ENCODE measurements around the gene VSX1. TPM values are rescaled to one million over a fixed set of nuclear protein-coding genes. Genes with fewer than 3 reads are reported as not detected.

Gene VSX1
- polyA plus RNA-seq, 2 donors = not detected

DNA sequence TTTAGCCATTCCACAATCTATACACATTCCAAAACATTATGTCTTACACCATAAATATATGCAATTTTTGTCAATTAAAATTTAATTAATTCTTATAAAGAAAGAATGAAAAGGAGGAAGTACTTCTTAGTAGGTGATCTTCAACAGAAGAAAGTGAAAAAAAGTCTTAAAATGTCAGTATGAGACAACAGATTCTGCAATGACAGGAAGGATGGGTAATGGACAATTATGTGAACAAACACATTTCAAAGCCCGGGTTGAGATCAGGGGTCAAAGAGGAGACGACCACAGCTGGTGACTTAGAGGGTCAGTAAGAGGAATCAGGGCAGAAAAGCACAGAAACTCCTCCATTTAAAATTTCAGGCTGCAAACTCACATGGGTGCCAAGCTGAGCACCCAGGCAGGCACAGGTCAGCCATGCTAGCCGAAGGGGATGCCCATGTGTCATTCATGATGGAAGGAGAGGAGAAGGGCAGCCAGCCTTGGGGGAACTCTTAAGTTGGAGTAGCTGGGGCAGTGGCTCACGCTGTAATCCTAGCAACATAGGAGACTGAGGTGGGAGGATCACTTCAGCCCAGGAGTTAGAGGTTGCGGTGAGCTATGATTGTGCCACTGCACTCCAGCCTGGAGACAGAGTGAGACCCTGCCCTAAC, 11.0 kb downstream of the VSX1 start:
- WGBS, 2 donors = 59 to 62% methylated on average over 5 of the region's 5 CpGs
- H3K27me3 ChIP-seq (ENCODE audit: control insufficient read depth in 1 of 2, insufficient read depth in 2 of 2, low read length in 2 of 2) = peaks cover 0 to 4% of the 10 kb centered on the region in 2 donors

GRCh38 chr20:25067102-25067987, 14.6 kb downstream of the VSX1 start:
- Histone ChIP-seq H3K9me3 (ENCODE audit: control insufficient read depth in 2 of 2, insufficient read depth in 1 of 2, low read depth in 1 of 2, low read length in 1 of 2) (no peaks in the 10 kb centered on the region), H3K4me3 (ENCODE audit: low read depth in 1 of 2, low read length in 2 of 2) (no peak overlapping the region), H3K27ac (ENCODE audit: low read depth in 2 of 2, low read length in 1 of 2) (no peak overlapping the region), H3K27me3 (ENCODE audit: control insufficient read depth in 1 of 2, insufficient read depth in 2 of 2, low read length in 2 of 2) (peaks cover 0 to 3% of the 10 kb centered on the region in 2 donors), H3K36me3 (ENCODE audit: control insufficient read depth in 2 of 2, insufficient read depth in 2 of 2, low read length in 1 of 2) (no peaks in the 10 kb centered on the region), H3K4me1 (ENCODE audit: control insufficient read depth in 2 of 2, insufficient read depth in 2 of 2, low read length in 1 of 2) (no peaks in the 10 kb centered on the region)
- WGBS, 2 donors = 90 to 91% methylated on average over 18 of the region's 18 CpGs

More for the DNA sequence above, 11.0 kb downstream of the VSX1 start:
- H3K9me3 ChIP-seq (ENCODE audit: control insufficient read depth in 2 of 2, insufficient read depth in 1 of 2, low read depth in 1 of 2, low read length in 1 of 2) = no peaks in the 10 kb centered on the region
- no peaks in the 10 kb centered on the region for H3K36me3 ChIP-seq (ENCODE audit: control insufficient read depth in 2 of 2, insufficient read depth in 2 of 2, low read length in 1 of 2)
- H3K4me3 ChIP-seq (ENCODE audit: low read depth in 1 of 2, low read length in 2 of 2) = no peak overlapping the region
- H3K27ac ChIP-seq (ENCODE audit: low read depth in 2 of 2, low read length in 1 of 2) = no peak overlapping the region
- H3K4me1 ChIP-seq (ENCODE audit: control insufficient read depth in 2 of 2, insufficient read depth in 2 of 2, low read length in 1 of 2) = no peaks in the 10 kb centered on the region

DNA sequence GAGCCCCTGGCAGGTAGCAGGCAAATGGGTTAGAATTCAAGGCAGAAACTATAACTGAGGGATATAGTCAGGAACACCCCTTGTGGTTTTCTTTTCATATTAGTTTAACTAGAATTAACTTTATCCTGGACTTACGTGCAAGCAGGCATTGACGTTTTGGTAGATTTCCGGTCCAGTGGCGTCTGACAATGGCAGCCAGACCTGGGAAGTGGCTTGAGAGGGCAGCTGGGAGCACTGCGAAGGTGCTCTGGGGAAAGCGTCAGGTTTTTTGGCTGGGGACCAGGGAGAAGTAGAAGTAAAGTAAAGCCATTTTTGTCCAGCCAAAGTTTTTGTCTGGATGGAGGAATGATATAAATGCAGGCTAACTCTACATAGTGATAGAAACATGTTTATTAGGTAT, 15.6 kb downstream of the VSX1 start:
- no peaks in the 10 kb centered on the region for H3K4me1 ChIP-seq (ENCODE audit: control insufficient read depth in 2 of 2, insufficient read depth in 2 of 2, low read length in 1 of 2)
- no peaks in the 10 kb centered on the region for H3K27me3 ChIP-seq (ENCODE audit: control insufficient read depth in 1 of 2, insufficient read depth in 2 of 2, low read length in 2 of 2)
- H3K36me3 ChIP-seq (ENCODE audit: control insufficient read depth in 2 of 2, insufficient read depth in 2 of 2, low read length in 1 of 2) = no peaks in the 10 kb centered on the region
- no peaks in the 10 kb centered on the region for H3K9me3 ChIP-seq (ENCODE audit: control insufficient read depth in 2 of 2, insufficient read depth in 1 of 2, low read depth in 1 of 2, low read length in 1 of 2)
- no peak overlapping the region for H3K27ac ChIP-seq (ENCODE audit: low read depth in 2 of 2, low read length in 1 of 2)
- WGBS, 2 donors = 18 to 24% methylated on average over 6 of the region's 6 CpGs
- H3K4me3 ChIP-seq (ENCODE audit: low read depth in 1 of 2, low read length in 2 of 2) = no peak overlapping the region

DNA sequence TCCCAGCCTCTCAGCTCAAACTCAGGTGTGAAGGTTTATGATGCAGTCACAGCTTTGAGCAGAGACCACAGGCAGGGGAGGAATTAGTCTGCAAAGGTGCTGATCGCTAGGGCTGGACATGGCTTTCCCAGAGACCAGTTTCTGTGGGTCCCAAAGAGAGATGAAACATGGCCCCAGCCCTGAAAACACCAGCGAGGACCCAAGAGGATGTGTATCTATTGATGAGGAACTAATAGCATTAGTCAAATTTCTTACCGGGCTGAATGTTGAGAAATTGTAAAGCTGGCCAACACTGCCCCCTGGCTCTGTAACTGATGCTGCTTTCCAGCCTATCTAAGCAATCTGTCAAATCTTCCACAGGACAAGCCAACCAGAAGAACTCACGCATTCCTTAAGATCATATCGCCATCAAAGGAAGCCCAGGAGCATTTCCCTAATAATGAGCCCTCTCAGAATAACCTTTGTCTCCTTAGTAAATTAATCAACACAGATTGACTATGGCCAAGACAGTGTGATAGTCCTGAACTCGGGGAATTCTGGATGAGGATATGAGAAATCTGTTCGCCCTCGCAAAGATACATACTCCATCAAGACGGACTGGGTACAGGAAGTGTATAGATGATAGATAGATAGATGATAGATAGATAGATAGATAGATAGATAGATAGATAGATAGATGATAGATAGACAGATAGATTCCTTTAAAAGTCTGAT, 16.2 kb downstream of the VSX1 start:
- no peaks in the 10 kb centered on the region for H3K27me3 ChIP-seq (ENCODE audit: control insufficient read depth in 1 of 2, insufficient read depth in 2 of 2, low read length in 2 of 2)
- H3K36me3 ChIP-seq (ENCODE audit: control insufficient read depth in 2 of 2, insufficient read depth in 2 of 2, low read length in 1 of 2) = no peaks in the 10 kb centered on the region
- H3K27ac ChIP-seq (ENCODE audit: low read depth in 2 of 2, low read length in 1 of 2) = no peak overlapping the region
- no peaks in the 10 kb centered on the region for H3K4me1 ChIP-seq (ENCODE audit: control insufficient read depth in 2 of 2, insufficient read depth in 2 of 2, low read length in 1 of 2)
- H3K4me3 ChIP-seq (ENCODE audit: low read depth in 1 of 2, low read length in 2 of 2) = no peak overlapping the region
- no peaks in the 10 kb centered on the region for H3K9me3 ChIP-seq (ENCODE audit: control insufficient read depth in 2 of 2, insufficient read depth in 1 of 2, low read depth in 1 of 2, low read length in 1 of 2)
- 23 to 25% methylated on average over 9 of the region's 9 CpGs for WGBS, 2 donors

DNA sequence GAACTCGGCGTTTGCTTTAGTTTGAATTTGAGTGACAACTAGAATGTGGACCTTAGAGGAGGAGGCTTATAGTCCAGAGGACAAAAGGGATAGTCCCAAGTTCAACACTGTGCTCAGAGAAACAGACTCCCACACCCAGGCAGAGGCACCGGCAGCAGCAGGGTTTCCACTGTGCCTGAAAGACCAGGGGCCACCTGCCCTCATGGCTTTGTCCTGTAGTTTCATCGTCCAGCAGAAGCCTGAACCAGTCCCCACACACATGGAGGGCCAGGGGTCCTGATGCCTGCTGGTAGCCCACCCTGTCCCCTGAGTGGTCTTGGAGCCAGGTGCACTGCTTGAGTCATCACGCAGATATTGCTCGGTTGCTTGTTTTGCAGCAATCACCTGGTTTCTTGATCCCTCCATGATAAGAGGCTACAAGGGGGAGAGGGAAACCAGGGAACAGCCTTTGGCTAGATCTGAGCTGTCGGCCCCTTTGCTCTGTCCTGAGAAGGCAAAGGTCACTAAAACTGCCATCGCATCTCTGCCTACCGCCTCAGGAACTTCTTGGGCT, 16.8 kb downstream of the VSX1 start:
- Histone ChIP-seq H3K4me3 (ENCODE audit: low read depth in 1 of 2, low read length in 2 of 2) (no peak overlapping the region), H3K9me3 (ENCODE audit: control insufficient read depth in 2 of 2, insufficient read depth in 1 of 2, low read depth in 1 of 2, low read length in 1 of 2) (no peaks in the 10 kb centered on the region), H3K4me1 (ENCODE audit: control insufficient read depth in 2 of 2, insufficient read depth in 2 of 2, low read length in 1 of 2) (no peaks in the 10 kb centered on the region), H3K27ac (ENCODE audit: low read depth in 2 of 2, low read length in 1 of 2) (no peak overlapping the region), H3K27me3 (ENCODE audit: control insufficient read depth in 1 of 2, insufficient read depth in 2 of 2, low read length in 2 of 2) (no peaks in the 10 kb centered on the region), H3K36me3 (ENCODE audit: control insufficient read depth in 2 of 2, insufficient read depth in 2 of 2, low read length in 1 of 2) (no peaks in the 10 kb centered on the region)
- 55 to 61% methylated on average over 9 of the region's 9 CpGs for WGBS, 2 donors

GRCh38 chr20:25064561-25065071, 17.3 kb downstream of the VSX1 start:
- no peaks in the 10 kb centered on the region for H3K9me3 ChIP-seq (ENCODE audit: control insufficient read depth in 2 of 2, insufficient read depth in 1 of 2, low read depth in 1 of 2, low read length in 1 of 2)
- no peak overlapping the region for H3K4me3 ChIP-seq (ENCODE audit: low read depth in 1 of 2, low read length in 2 of 2)
- H3K27me3 ChIP-seq (ENCODE audit: control insufficient read depth in 1 of 2, insufficient read depth in 2 of 2, low read length in 2 of 2) = no peaks in the 10 kb centered on the region
- no peaks in the 10 kb centered on the region for H3K4me1 ChIP-seq (ENCODE audit: control insufficient read depth in 2 of 2, insufficient read depth in 2 of 2, low read length in 1 of 2)
- no peaks in the 10 kb centered on the region for H3K36me3 ChIP-seq (ENCODE audit: control insufficient read depth in 2 of 2, insufficient read depth in 2 of 2, low read length in 1 of 2)
- 91 to 94% methylated on average over 4 of the region's 4 CpGs for WGBS, 2 donors
- no peak overlapping the region for H3K27ac ChIP-seq (ENCODE audit: low read depth in 2 of 2, low read length in 1 of 2)

DNA sequence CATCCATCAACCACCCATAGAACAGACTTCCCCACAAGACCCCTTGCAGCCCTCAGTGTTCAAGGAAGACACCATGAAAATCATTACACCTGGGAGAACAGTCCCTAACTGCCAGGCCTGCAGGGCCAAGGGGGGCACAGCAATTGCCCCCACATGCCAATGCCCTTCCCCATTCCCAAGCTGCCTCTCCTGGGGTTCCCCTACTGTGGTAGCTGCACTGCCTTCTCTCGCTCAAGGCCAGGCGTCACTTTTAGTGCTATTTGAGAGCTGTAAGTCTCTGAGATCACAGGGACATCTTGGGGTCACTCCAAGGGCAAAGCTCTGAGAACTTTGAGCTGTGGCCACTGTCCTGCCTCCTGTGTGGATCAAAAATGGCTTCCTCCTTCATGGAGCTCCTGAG, 18.0 kb downstream of the VSX1 start:
- WGBS, 2 donors = 91 to 92% methylated on average over 2 of the region's 2 CpGs

GRCh38 chr20:25063546-25063945, 18.4 kb downstream of the VSX1 start:
- Histone ChIP-seq H3K27ac (ENCODE audit: low read depth in 2 of 2, low read length in 1 of 2) (no peak overlapping the region), H3K4me3 (ENCODE audit: low read depth in 1 of 2, low read length in 2 of 2) (no peak overlapping the region), H3K9me3 (ENCODE audit: control insufficient read depth in 2 of 2, insufficient read depth in 1 of 2, low read depth in 1 of 2, low read length in 1 of 2) (no peaks in the 10 kb centered on the region), H3K27me3 (ENCODE audit: control insufficient read depth in 1 of 2, insufficient read depth in 2 of 2, low read length in 2 of 2) (no peaks in the 10 kb centered on the region), H3K4me1 (ENCODE audit: control insufficient read depth in 2 of 2, insufficient read depth in 2 of 2, low read length in 1 of 2) (peaks cover 0 to 2% of the 10 kb centered on the region in 2 donors), H3K36me3 (ENCODE audit: control insufficient read depth in 2 of 2, insufficient read depth in 2 of 2, low read length in 1 of 2) (no peaks in the 10 kb centered on the region)
- 86 to 89% methylated on average over 11 of the region's 11 CpGs for WGBS, 2 donors

More for the DNA sequence above, 18.0 kb downstream of the VSX1 start:
- Histone ChIP-seq H3K4me1 (ENCODE audit: control insufficient read depth in 2 of 2, insufficient read depth in 2 of 2, low read length in 1 of 2) (no peaks in the 10 kb centered on the region), H3K9me3 (ENCODE audit: control insufficient read depth in 2 of 2, insufficient read depth in 1 of 2, low read depth in 1 of 2, low read length in 1 of 2) (no peaks in the 10 kb centered on the region), H3K27ac (ENCODE audit: low read depth in 2 of 2, low read length in 1 of 2) (no peak overlapping the region), H3K4me3 (ENCODE audit: low read depth in 1 of 2, low read length in 2 of 2) (no peak overlapping the region), H3K36me3 (ENCODE audit: control insufficient read depth in 2 of 2, insufficient read depth in 2 of 2, low read length in 1 of 2) (no peaks in the 10 kb centered on the region), H3K27me3 (ENCODE audit: control insufficient read depth in 1 of 2, insufficient read depth in 2 of 2, low read length in 2 of 2) (no peaks in the 10 kb centered on the region)

- no peaks in the 10 kb centered on the region for H3K9me3 ChIP-seq (ENCODE audit: control insufficient read depth in 2 of 2, insufficient read depth in 1 of 2, low read depth in 1 of 2, low read length in 1 of 2)
- H3K36me3 ChIP-seq (ENCODE audit: control insufficient read depth in 2 of 2, insufficient read depth in 2 of 2, low read length in 1 of 2) = no peaks in the 10 kb centered on the region
- H3K4me3 ChIP-seq (ENCODE audit: low read depth in 1 of 2, low read length in 2 of 2) = no peak overlapping the region
- H3K27ac ChIP-seq (ENCODE audit: low read depth in 2 of 2, low read length in 1 of 2) = no peak overlapping the region
- H3K27me3 ChIP-seq (ENCODE audit: control insufficient read depth in 1 of 2, insufficient read depth in 2 of 2, low read length in 2 of 2) = no peaks in the 10 kb centered on the region
- H3K4me1 ChIP-seq (ENCODE audit: control insufficient read depth in 2 of 2, insufficient read depth in 2 of 2, low read length in 1 of 2) = peaks cover 0 to 4% of the 10 kb centered on the region in 2 donors
- 81 to 83% methylated on average over 7 of the region's 7 CpGs for WGBS, 2 donors
Observed at GRCh38 chr20:25062841-25063240, 19.1 kb downstream of the VSX1 start.

Data from esophagus (tissue), 2 donors.